ENCODE data around the gene LRRN3. TPM values are rescaled to one million over a fixed set of nuclear protein-coding genes. Genes with fewer than 3 reads are reported as not detected.

LRRN3 gene
- total and polyA plus RNA-seq, 2 of the 8 experiments (the other 6 are each of a cell fraction or from before 2014, with no cell fraction given) = 0.20 to 0.32 TPM

DNA sequence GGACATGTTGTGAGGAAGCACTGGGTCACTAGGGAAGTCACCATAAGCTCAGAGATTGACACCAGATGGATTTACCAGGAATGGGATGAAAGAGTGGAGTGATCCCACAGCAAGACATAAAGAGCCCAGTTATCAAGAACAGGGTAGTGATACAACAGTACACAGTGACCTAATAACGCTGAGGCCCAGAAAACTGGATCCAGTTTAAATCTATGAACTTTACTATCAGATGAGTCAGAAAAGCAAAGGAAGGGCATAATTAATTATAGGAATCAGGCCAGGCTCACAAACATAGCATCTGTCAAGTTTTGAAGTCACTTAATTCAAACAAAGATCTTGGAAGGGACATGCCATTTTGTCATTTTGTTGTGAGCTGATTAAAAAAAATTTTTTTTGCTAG, 73.5 kb downstream of the LRRN3 start (continued):
- no peak for TF ChIP-seq SAP30 (IDR thresholded peaks at IDR 0.05; ENCODE audit: insufficient read depth, insufficient replicate concordance, low read length)

Measured in H1 (cell line).